Measurements from ENCODE around the gene CAPN14.

DNA sequence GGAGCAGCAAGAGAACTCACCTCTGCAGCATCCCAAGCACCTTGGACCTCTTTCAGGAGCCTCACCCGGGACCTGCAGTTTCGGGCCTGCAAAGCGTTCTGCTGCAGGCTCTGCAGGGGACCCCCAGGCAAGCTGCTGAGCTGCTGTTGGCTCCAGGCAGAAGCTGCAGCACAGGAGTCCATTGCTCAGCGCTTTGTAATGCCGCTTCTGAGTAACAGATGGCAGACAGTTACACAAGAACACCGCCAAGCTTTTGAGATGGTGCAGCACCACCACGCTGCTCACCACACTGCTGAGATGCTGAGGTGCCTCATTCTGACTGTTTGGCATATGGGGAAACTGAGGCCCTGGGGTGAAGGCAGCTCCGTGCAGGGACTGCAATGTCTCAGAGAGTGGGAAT is 77.2 kb downstream of the CAPN14 start:
- TF ChIP-seq EZH2phosphoT487 (IDR thresholded peaks at IDR 0.05; ENCODE audit: low read length), result no peak
- TF ChIP-seq, protein P1, sequence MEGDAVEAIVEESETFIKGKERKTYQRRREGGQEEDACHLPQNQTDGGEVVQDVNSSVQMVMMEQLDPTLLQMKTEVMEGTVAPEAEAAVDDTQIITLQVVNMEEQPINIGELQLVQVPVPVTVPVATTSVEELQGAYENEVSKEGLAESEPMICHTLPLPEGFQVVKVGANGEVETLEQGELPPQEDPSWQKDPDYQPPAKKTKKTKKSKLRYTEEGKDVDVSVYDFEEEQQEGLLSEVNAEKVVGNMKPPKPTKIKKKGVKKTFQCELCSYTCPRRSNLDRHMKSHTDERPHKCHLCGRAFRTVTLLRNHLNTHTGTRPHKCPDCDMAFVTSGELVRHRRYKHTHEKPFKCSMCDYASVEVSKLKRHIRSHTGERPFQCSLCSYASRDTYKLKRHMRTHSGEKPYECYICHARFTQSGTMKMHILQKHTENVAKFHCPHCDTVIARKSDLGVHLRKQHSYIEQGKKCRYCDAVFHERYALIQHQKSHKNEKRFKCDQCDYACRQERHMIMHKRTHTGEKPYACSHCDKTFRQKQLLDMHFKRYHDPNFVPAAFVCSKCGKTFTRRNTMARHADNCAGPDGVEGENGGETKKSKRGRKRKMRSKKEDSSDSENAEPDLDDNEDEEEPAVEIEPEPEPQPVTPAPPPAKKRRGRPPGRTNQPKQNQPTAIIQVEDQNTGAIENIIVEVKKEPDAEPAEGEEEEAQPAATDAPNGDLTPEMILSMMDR (IDR thresholded peaks at IDR 0.05; ENCODE audit: low read length), result no peak

All from MM.1S (cell line).